H9 (cell line): ENCODE data around the gene THSD4. TPM values are rescaled to one million over a fixed set of nuclear protein-coding genes. Genes with fewer than 3 reads are reported as not detected.

Source experiments
- DNase-seq: peaks from one replicate; pipeline ENCODE4 v3.0.0-alpha.2; 2017
- H2AFZ ChIP-seq: one replicate; pipeline ENCODE4 v1.6.1; 2013; ENCODE audit warnings: mild to moderate bottlenecking, low read length, control low read depth, moderate library complexity
- H2AK5ac ChIP-seq: 2 replicates; pipeline ENCODE4 v1.6.1; 2013; ENCODE audit warnings: low read length, control low read depth, mixed read lengths; ENCODE audit not compliant: insufficient read length
- H2BK120ac ChIP-seq: one replicate; pipeline ENCODE4 v1.6.1; 2013; ENCODE audit warnings: low read depth, mild to moderate bottlenecking, low read length, control low read depth, inconsistent platforms; ENCODE audit not compliant: poor library complexity, severe bottlenecking
- H2BK12ac ChIP-seq: 2 replicates; pipeline ENCODE4 v1.6.1; 2013; ENCODE audit warnings: low read length, control low read depth, mixed read lengths, low read depth; ENCODE audit not compliant: insufficient read length
- H2BK15ac ChIP-seq: 2 replicates; pipeline ENCODE4 v1.6.1; 2013; ENCODE audit warnings: low read depth, low read length, control low read depth
- H2BK20ac ChIP-seq: one replicate; pipeline ENCODE4 v1.6.1; 2013; ENCODE audit warnings: low read depth, mild to moderate bottlenecking, low read length, control low read depth, inconsistent platforms; ENCODE audit not compliant: poor library complexity, severe bottlenecking
- H2BK5ac ChIP-seq: 2 replicates; pipeline ENCODE4 v1.6.1; 2013; ENCODE audit warnings: low read length, control low read depth, mixed read lengths; ENCODE audit not compliant: insufficient read length
- H3K14ac ChIP-seq: 2 replicates; pipeline ENCODE4 v1.6.1; 2013; ENCODE audit warnings: low read length, control low read depth; ENCODE audit not compliant: insufficient read depth
- H3K18ac ChIP-seq: 2 replicates; pipeline ENCODE4 v1.6.1; 2013; ENCODE audit warnings: low read depth, mild to moderate bottlenecking, mixed read lengths, low read length, control low read depth; ENCODE audit not compliant: insufficient read length
- H3K23ac ChIP-seq: 2 replicates; pipeline ENCODE4 v1.6.1; 2013; ENCODE audit warnings: low read length, control low read depth, mixed read lengths, low read depth; ENCODE audit not compliant: insufficient read length
- H3K23me2 ChIP-seq: 2 replicates; pipeline ENCODE4 v1.6.1; 2013; ENCODE audit warnings: low read depth, mild to moderate bottlenecking, mixed read lengths, low read length, control low read depth; ENCODE audit not compliant: insufficient read length, poor library complexity, severe bottlenecking
- H3K27ac ChIP-seq: 2 replicates; pipeline ENCODE4 v1.5.1; 2013; ENCODE audit warnings: low read length, control low read depth, mixed read lengths, low read depth; ENCODE audit not compliant: insufficient read length
- H3K27me3 ChIP-seq: 2 replicates; pipeline ENCODE4 v1.6.1; 2013; ENCODE audit warnings: low read length, control low read depth, inconsistent platforms; ENCODE audit not compliant: insufficient read depth
- H3K4ac ChIP-seq: 2 replicates; pipeline ENCODE4 v1.6.1; 2013; ENCODE audit warnings: low read depth, mild to moderate bottlenecking, control low read depth, inconsistent platforms, low read length, moderate library complexity
- H3K4me1 ChIP-seq: 2 replicates; pipeline ENCODE4 v1.6.1; 2013; ENCODE audit warnings: low read length, control low read depth, inconsistent platforms; ENCODE audit not compliant: insufficient read depth
- H3K4me2 ChIP-seq: 2 replicates; pipeline ENCODE4 v1.6.1; 2013; ENCODE audit warnings: low read length, control low read depth, mixed read lengths; ENCODE audit not compliant: insufficient read length, insufficient read depth
- H3K56ac ChIP-seq: 2 replicates; pipeline ENCODE4 v1.6.1; 2013; ENCODE audit warnings: low read depth, mild to moderate bottlenecking, mixed read lengths, low read length, control low read depth; ENCODE audit not compliant: insufficient read length
- H3K79me1 ChIP-seq: 2 replicates; pipeline ENCODE4 v1.6.1; 2013; ENCODE audit warnings: low read depth, mild to moderate bottlenecking, moderate library complexity, low read length, control low read depth, inconsistent platforms; ENCODE audit not compliant: insufficient read depth, poor library complexity, severe bottlenecking
- H3K79me2 ChIP-seq: 2 replicates; pipeline ENCODE4 v1.6.1; 2013; ENCODE audit warnings: low read length, control low read depth, inconsistent platforms; ENCODE audit not compliant: insufficient read depth
- H3K9ac ChIP-seq: 2 replicates; pipeline ENCODE4 v1.6.1; 2013; ENCODE audit warnings: low read length, control low read depth, mixed read lengths; ENCODE audit not compliant: insufficient read length; ENCODE audit errors: extremely low read depth
- H3K9me3 ChIP-seq: one replicate; pipeline ENCODE4 v1.6.1; 2013; ENCODE audit warnings: low read depth, low read length, inconsistent platforms; ENCODE audit not compliant: control insufficient read depth
- H3T11ph ChIP-seq: one replicate; pipeline ENCODE4 v1.6.1; 2013; ENCODE audit warnings: mild to moderate bottlenecking, low read length, control low read depth, inconsistent platforms
- H4K20me1 ChIP-seq: one replicate; pipeline ENCODE4 v1.6.1; 2013; ENCODE audit not compliant: control insufficient read depth, insufficient read length, insufficient read depth
- H4K5ac ChIP-seq: 2 replicates; pipeline ENCODE4 v1.6.1; 2013; ENCODE audit warnings: low read depth, mild to moderate bottlenecking, mixed read lengths, low read length, control low read depth; ENCODE audit not compliant: insufficient read length
- H4K8ac ChIP-seq: replicated peaks from 2 replicates; pipeline ENCODE4 v1.6.1; 2013; ENCODE audit warnings: low read length, control low read depth, mixed read lengths, low read depth; ENCODE audit not compliant: insufficient read length
- H4K91ac ChIP-seq: 2 replicates; pipeline ENCODE4 v1.6.1; 2013; ENCODE audit warnings: low read depth, mild to moderate bottlenecking, moderate library complexity, mixed read lengths, low read length, control low read depth; ENCODE audit not compliant: insufficient read length
- H3K27ac Mint-ChIP-seq, 3 experiments: 2 replicates in 2 of 3; 3 replicates in 1 of 3; pipeline ENCODE4 v1.8.0; 2020 to 2021; ENCODE audit warnings: mixed read lengths in 3 of 3, mild to moderate bottlenecking in 1 of 3, moderate library complexity in 1 of 3
- H3K27me3 Mint-ChIP-seq: 2 replicates; pipeline ENCODE4 v1.8.0; 2021; ENCODE audit warnings: low read depth, mild to moderate bottlenecking, moderate library complexity, mixed read lengths
- H3K36me3 Mint-ChIP-seq, 3 experiments: 2 replicates in 2 of 3; 3 replicates in 1 of 3; pipeline ENCODE4 v1.8.0; 2020 to 2021; ENCODE audit warnings: low read depth in 3 of 3, mixed read lengths in 3 of 3; ENCODE audit not compliant: insufficient read depth in 1 of 3
- H3K4me1 Mint-ChIP-seq, 2 experiments: 2 replicates each; pipeline ENCODE4 v1.8.0; 2020; ENCODE audit warnings: mixed read lengths in 2 of 2
- H3K4me3 Mint-ChIP-seq, 2 experiments: 2 replicates in 1 of 2; 3 replicates in 1 of 2; pipeline ENCODE4 v1.8.0; 2020 to 2021; ENCODE audit warnings: mild to moderate bottlenecking in 2 of 2, mixed read lengths in 2 of 2, moderate library complexity in 1 of 2
- H3K9me3 Mint-ChIP-seq, 2 experiments: 2 replicates in 1 of 2; 3 replicates in 1 of 2; pipeline ENCODE4 v1.8.0; 2020; ENCODE audit warnings: mild to moderate bottlenecking in 2 of 2, mixed read lengths in 2 of 2, moderate library complexity in 1 of 2
- CTCF ChIP-seq: fragments of 200-600 bp; sonication (generic); conservative IDR thresholded peaks from 3 replicates; pipeline ENCODE4 v1.8.0; 2021; ENCODE audit warnings: antibody characterized with exemption, mild to moderate bottlenecking
- WGBS: extraction: QIAGEN DNeasy Blood & Tissue Kit; methylation state at CpG from one replicate; pipeline ENCODE4 v1.1.7; 2013; ENCODE audit warnings: missing lambda C conversion rate, low lambda C conversion rate, mixed read lengths; ENCODE audit not compliant: insufficient read length; ENCODE audit errors: extremely low coverage; 5-methylcytosine and 5-hydroxymethylcytosine counted together
- total RNA-seq: library from RNA; stranded (reverse); gene quantifications from 2 replicates; pipeline ENCODE4 v1.2.1, GENCODE V29; 2021

The THSD4 gene
- total RNA-seq, 1 experiment from 2014 or later: 5.5 TPM

- Mint-ChIP-seq H3K36me3 (peaks cover 8 to 22% (median 10%) of the 10 kb centered on the region in 3 experiments; a peak in 5 of 7 replicates), H3K27ac (peak overlapping the region in 2 of 3 experiments; percentile 2 to 44; a peak in 3 of 7 replicates), H3K27me3 (no peaks in the 10 kb centered on the region; the same call in 1 of the 2 replicates), H3K4me3 (no peak overlapping the region), H3K9me3 (peaks cover 9 to 15% of the 10 kb centered on the region in 2 experiments), H3K4me1 (peaks cover 20 to 35% of the 10 kb centered on the region in 2 experiments)
- Histone ChIP-seq H3K27ac (no peak overlapping the region), H3K18ac (no peak overlapping the region), H3K4ac (no peak overlapping the region), H3K56ac (no peak overlapping the region), H3K9ac (no peak overlapping the region), H2AFZ (no peak overlapping the region), H3K23ac (no peak overlapping the region), H2BK5ac (no peak overlapping the region), H3K4me1 (no peaks in the 10 kb centered on the region), H3K4me2 (no peak overlapping the region), H4K5ac (no peak overlapping the region), H3K14ac (no peak overlapping the region), H2BK12ac (no peak overlapping the region), H3T11ph (no peak overlapping the region), H2BK120ac (no peak overlapping the region), H3K27me3 (no peaks in the 10 kb centered on the region), H3K9me3 (no peaks in the 10 kb centered on the region), H2BK15ac (no peak overlapping the region), H2AK5ac (no peak overlapping the region), H4K8ac (no peak overlapping the region), H3K79me1 (no peaks in the 10 kb centered on the region), H3K23me2 (no peaks in the 10 kb centered on the region), H3K79me2 (no peaks in the 10 kb centered on the region), H4K20me1 (no peaks in the 10 kb centered on the region), H4K91ac (no peak overlapping the region), H2BK20ac (no peak overlapping the region)
- no peak for TF ChIP-seq CTCF
- WGBS: no CpG with 5 or more reads among the region's 2 CpGs
- no peak for DNase-seq
These were observed 199.8 kb downstream of the THSD4 start for GRCh38 chr15:71314956-71315537.
